ENCODE results near the gene DCANP1.

DCANP1 gene

GRCh38 chr5:135480511-135480910, 33.4 kb upstream of the DCANP1 start:
- DNase-seq (ENCODE audit: low read depth in 2 of 2): no peak

- no peak for DNase-seq (ENCODE audit: low read depth in 2 of 2)
Observed at GRCh38 chr5:135478938-135479337, 31.8 kb upstream of the DCANP1 start.

- DNase-seq (ENCODE audit: low read depth in 2 of 2): no peak
Observed at GRCh38 chr5:135477613-135478066, 30.5 kb upstream of the DCANP1 start.

- DNase-seq (ENCODE audit: low read depth in 2 of 2): no peak
Observed at GRCh38 chr5:135476615-135477581, 29.8 kb upstream of the DCANP1 start.

- no peak for DNase-seq (ENCODE audit: low read depth in 2 of 2)
Observed at GRCh38 chr5:135473956-135474670, 27.0 kb upstream of the DCANP1 start.

GRCh38 chr5:135472141-135472540, 25.0 kb upstream of the DCANP1 start:
- DNase-seq (ENCODE audit: low read depth in 2 of 2): no peak

- no peak for DNase-seq (ENCODE audit: low read depth in 2 of 2)
Observed at GRCh38 chr5:135471726-135472125, 24.6 kb upstream of the DCANP1 start.

GRCh38 chr5:135469911-135470310, 22.8 kb upstream of the DCANP1 start:
- DNase-seq (ENCODE audit: low read depth in 2 of 2): no peak

GRCh38 chr5:135468541-135468940, 21.4 kb upstream of the DCANP1 start:
- DNase-seq (ENCODE audit: low read depth in 2 of 2): no peak

GRCh38 chr5:135467871-135468485, 20.8 kb upstream of the DCANP1 start:
- no peak for DNase-seq (ENCODE audit: low read depth in 2 of 2)

GRCh38 chr5:135467051-135467625, 20.0 kb upstream of the DCANP1 start:
- no peak for DNase-seq (ENCODE audit: low read depth in 2 of 2)

- peak; percentile 58 to 68 for DNase-seq (ENCODE audit: low read depth in 2 of 2)
Observed at GRCh38 chr5:135466178-135467050, 19.3 kb upstream of the DCANP1 start.

- no peak for DNase-seq (ENCODE audit: low read depth in 2 of 2)
Observed at GRCh38 chr5:135465391-135466122, 18.4 kb upstream of the DCANP1 start.

- peak; percentile 18 to 31 for DNase-seq (ENCODE audit: low read depth in 2 of 2)
Observed at GRCh38 chr5:135462304-135462703, 15.2 kb upstream of the DCANP1 start.

- no peak for DNase-seq (ENCODE audit: low read depth in 2 of 2)
Observed at GRCh38 chr5:135461481-135462151, 14.5 kb upstream of the DCANP1 start.

- no peak for DNase-seq (ENCODE audit: low read depth in 2 of 2)
Observed at GRCh38 chr5:135460246-135461033, 13.3 kb upstream of the DCANP1 start.

GRCh38 chr5:135458921-135459331, 11.8 kb upstream of the DCANP1 start:
- DNase-seq (ENCODE audit: low read depth in 2 of 2): no peak

GRCh38 chr5:135458356-135458755, 11.2 kb upstream of the DCANP1 start:
- DNase-seq (ENCODE audit: low read depth in 2 of 2): no peak

All from activated CD4-positive, alpha-beta T cell treated with anti-CD3 and anti-CD28 coated beads for 24 hours (primary cell).